ENCODE results near the gene C1orf159.
"Not testable (repeated sequence)": the region's sequence is repeated elsewhere in the genome, so short reads cannot be mapped to it uniquely, and the experiment has no call there.

C1orf159 gene

GRCh38 chr1:1116701-1117468 is 996 bp upstream of the C1orf159 start:
- no peak for DNase-seq

GRCh38 chr1:1115136-1115785 is 628 bp downstream of the C1orf159 start:
- DNase-seq = no peak

- no peak for DNase-seq
Measured at GRCh38 chr1:1114431-1114830, 1.5 kb downstream of the C1orf159 start.

- no peak for DNase-seq
Measured at GRCh38 chr1:1112237-1112985, 3.5 kb downstream of the C1orf159 start.

GRCh38 chr1:1111516-1112236 is 4.2 kb downstream of the C1orf159 start:
- DNase-seq = no peak

- no peak for DNase-seq
Measured at GRCh38 chr1:1110561-1110971, 5.3 kb downstream of the C1orf159 start.

GRCh38 chr1:1109743-1110142 is 6.1 kb downstream of the C1orf159 start:
- no peak for DNase-seq

- no peak for DNase-seq
Measured at GRCh38 chr1:1106510-1107221, 9.2 kb downstream of the C1orf159 start.

- DNase-seq = not testable (repeated sequence)
Measured at GRCh38 chr1:1104152-1104551, 11.7 kb downstream of the C1orf159 start.

- DNase-seq = no peak
Measured at GRCh38 chr1:1101503-1101902, 14.4 kb downstream of the C1orf159 start.

GRCh38 chr1:1100296-1100695 is 15.6 kb downstream of the C1orf159 start:
- no peak for DNase-seq

- DNase-seq = no peak
Measured at GRCh38 chr1:1099506-1100183, 16.2 kb downstream of the C1orf159 start.

- no peak for DNase-seq
Measured at GRCh38 chr1:1098681-1099421, 17.0 kb downstream of the C1orf159 start.

- not testable (repeated sequence) for DNase-seq
Measured at GRCh38 chr1:1096136-1096535, 19.8 kb downstream of the C1orf159 start.

- DNase-seq = no peak
Measured at GRCh38 chr1:1094981-1095380, 20.9 kb downstream of the C1orf159 start.

GRCh38 chr1:1093610-1093943 is 22.3 kb downstream of the C1orf159 start:
- no peak for DNase-seq

- DNase-seq = no peak
Measured at GRCh38 chr1:1092894-1093609, 22.8 kb downstream of the C1orf159 start.

- DNase-seq = no peak
Measured at GRCh38 chr1:1092149-1092855, 23.6 kb downstream of the C1orf159 start.

- DNase-seq = no peak
Measured at GRCh38 chr1:1091344-1092148, 24.3 kb downstream of the C1orf159 start.

All from NCI-H1105 treated with DMSO at 0.1 percent for 48 hours (cell line).